Stimulated activated CD8-positive, alpha-beta memory T cell treated with anti-CD3 and anti-CD28 coated beads, Interleukin-12 subunit alpha, Interleukin-12 subunit beta, amount 100 ng/mL, for 1 hour (primary cell): ENCODE results near the gene PLA2G2F.

Experiments
- DNase-seq: peaks from one replicate; pipeline ENCODE4 v3.0.0-alpha.2; 2020; ENCODE audit warnings: low read depth

Gene PLA2G2F, protein sequence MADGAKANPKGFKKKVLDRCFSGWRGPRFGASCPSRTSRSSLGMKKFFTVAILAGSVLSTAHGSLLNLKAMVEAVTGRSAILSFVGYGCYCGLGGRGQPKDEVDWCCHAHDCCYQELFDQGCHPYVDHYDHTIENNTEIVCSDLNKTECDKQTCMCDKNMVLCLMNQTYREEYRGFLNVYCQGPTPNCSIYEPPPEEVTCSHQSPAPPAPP

DNA sequence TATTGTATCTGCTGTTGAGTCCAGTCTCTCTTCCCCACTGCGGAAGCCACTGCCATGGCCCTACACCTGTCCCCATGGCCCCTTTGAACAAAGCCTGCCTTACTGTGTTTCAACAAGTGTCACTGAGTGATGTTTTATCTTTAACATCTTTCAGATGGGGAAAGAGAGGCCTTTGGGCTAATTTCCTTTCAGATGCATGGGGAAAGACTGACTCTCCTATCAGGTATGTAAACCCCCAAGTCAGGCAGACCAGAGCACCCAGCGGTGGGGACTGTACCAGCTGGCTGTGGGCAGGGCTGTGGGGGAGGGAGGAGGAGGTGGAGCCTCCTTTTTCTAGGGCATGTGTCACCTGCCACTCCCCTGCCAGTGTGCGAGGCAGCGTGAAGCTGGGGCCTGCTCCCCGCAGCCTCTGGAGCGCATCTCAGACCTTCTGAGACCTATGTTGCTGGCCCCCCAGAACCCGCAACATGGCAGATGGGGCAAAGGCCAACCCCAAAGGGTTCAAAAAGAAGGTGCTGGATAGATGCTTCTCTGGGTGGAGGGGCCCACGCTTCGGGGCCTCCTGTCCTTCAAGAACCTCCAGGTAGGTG, at the start of gene PLA2G2F:
PLA2G2F (plus strand) TSS at position 363 of the 590 bp plus-strand sequence; CDS start at position 468, 105 bp downstream.
- no peak for DNase-seq

DNA sequence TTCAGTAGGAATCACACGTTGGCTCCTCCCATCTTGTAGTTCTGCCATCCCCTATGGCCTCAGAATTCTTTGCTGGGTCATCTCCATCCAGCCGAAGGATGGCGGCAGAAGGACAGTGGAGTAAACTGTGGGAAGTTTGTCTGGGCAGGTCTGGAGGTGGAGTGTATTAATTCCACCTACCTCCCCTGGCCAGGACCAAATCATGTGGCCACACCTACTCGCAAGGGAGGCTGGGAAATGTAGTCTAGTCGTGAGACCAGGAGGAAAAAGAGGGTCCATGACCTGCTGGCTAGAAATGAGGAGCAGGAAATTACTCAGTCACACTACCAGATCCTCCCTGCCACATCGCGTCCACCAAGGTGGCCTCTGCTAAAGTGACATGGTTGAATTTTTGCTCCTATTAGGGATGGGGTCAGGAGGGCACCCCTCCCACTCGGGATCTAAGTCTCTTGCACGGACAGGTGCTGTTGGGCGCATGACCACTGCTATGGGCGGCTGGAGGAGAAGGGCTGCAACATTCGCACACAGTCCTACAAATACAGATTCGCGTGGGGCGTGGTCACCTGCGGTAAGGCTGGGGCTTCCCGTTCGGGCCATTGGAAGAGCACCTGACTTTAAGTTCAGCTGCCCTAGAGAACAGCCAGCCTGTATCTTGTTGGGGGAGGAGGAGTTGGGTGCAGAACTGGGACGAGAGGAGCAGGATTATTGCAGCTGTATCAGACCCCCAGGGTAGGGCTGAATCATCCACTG, 49.6 kb upstream of the PLA2G2F start:
- DNase-seq, result no peak

DNA sequence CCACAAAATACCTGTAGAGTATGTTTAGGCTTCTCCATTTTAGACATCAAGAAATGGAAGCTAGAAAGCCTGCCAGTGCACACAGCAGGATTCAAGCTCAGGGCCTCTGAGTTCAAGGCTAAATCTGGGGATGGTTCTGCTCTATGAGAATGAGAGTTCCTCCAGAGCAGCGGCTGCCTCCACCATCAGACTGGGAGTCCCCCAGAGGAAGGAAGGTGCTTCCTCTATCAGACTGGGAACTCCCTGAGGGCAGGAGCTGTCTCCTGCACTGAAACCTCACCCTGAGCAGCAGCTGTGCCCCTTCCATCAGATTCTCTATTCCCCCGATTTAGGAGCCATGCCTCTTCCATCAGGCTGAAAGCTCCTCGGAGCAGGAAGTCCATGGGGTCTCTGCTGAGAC, 49.0 kb upstream of the PLA2G2F start:
- DNase-seq, result no peak

DNA sequence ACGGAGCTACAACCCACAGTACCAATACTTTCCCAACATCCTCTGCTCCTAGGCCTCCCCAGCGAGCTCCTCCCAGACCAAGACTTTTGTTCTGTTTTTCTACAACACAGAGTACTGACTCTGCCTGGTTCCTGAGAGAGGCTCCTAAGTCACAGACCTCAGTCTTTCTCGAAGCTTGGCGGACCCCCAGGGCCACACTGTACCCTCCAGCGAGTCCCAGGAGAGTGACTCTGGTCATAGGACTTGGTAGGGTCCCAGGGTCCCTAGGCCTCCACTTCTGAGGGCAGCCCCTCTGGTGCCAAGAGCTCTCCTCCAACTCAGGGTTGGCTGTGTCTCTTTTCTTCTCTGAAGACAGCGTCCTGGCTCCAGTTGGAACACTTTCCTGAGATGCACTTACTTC, 48.5 kb upstream of the PLA2G2F start:
- DNase-seq, result no peak

DNA sequence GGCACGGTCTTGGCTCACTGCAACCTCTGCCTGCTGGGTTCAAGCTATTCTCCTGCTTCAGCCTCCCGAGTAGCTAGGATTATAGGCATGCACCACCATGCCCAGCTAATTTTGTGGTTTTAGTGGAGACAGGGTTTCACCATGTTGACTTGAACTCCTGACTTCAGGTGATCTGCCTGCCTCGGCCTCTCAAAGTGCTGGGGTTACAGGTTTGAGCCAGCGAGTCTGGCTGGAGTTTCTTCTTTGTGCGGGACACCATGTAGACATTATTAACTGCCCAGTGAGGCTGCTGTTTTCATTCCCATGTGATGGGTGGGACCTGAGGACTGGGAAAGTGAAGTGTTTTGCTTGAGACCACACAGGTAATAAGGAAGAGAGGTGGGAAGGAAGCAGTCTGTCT, 45.8 kb upstream of the PLA2G2F start:
- DNase-seq, result no peak

DNA sequence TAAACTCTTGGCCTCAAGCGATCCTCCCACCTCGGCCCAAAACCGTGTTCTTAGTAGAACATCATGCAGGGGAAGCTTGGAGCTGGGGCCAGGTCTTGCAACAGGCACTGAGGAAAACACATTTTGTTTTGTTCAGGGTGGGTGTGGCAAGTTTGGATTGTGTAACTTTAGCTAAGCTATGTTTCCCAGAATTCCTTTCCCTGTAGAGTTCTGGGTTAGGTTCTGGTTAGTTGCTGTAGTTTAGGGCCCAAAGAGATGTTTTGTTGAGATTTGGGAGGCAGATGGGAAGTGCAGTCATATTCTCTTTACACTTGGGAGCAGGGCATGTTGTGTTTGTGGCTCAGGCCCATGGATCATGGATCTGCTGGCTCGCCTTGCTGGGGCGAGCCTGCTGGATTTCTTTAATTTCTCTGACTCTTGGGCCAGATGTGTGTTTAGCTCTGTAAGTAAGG, 45.2 kb upstream of the PLA2G2F start:
- no peak for DNase-seq

DNA sequence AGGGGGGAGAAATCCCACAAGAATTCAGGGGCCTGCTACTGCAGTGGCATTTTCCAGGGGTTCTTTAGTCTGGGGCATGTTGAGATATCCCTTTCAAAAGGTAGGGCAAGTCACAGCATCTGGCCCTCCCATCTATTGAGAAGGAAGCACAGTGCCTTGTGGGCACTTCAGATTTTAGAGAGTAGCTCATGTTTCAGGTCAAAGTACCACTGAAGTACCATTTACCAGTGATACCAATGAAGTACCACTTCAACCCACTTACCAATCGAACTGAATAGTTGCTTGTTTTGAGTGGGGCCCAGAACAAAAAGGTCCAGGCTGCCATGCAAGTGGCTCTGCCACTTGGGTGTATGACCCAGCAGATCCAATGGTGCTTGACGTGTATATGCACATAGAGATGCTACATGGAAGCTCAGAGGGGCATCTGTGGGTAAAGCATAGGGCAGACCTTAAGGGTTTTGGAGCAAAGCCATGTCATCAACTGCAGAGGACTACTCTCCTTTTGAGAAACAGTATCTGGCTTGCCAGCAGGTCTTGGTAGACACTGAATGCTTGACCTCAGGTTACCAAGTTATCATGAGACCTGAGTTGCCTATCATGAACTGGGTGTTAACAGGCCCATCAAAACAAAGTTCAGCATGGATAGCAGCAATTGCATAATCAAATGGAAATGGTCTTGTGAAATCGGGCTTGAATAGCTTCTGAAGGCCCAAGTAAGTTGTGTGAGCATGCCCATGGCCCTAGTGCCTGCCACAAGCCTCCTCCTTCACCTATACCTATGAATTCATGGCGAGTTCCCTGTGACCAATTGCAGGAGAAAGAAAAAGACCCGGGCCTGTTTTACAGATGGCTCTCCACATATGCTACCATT, 43.3 kb upstream of the PLA2G2F start:
- no peak for DNase-seq

DNA sequence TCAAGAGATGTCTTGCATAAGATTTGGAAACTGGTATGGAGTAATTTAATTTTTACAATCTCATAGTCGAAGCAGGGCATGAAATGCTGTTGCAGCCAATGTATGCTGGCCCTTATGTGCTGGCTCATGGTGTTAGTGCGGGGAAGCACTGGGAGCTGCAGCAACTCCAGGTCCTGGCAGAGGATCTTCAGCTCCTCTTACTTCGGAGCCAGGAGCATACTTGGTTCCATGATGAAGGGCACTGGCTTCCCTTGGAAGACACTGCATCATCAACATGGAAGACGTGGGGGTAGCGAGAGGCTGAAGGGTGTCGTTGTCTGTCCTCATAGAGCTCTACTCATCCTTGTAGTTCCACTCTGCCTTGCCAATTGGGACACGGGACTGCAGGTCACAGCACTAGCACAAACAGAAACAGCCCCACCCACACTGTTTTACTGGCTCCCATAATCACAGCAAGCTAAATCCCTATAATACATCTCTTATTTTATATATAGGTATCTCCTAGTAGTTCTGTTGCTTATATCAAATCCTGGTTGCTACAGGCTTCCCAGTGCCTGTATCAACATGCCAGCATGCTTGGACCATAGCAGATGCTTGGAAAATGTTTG, 42.2 kb upstream of the PLA2G2F start:
- DNase-seq, result no peak

DNA sequence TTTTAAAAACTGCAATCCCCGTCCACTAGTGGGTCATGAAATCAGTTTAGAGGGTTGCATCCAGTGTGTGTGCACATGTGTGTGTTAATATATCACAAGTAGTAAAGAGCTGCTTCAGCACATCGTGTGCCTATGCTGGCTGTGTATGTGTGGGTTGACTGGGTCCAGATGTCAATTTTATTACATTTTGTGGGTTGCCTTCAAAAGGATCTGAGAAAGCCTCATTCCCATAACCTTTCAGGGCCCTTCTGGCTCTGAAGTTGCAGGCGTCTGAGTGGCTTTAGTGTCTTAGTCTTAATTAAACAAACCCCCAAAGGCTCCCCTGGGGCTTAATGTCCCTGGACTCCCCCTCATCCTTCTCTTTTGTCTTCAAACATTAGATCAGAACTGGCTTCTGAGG, 39.6 kb upstream of the PLA2G2F start:
- no peak for DNase-seq

DNA sequence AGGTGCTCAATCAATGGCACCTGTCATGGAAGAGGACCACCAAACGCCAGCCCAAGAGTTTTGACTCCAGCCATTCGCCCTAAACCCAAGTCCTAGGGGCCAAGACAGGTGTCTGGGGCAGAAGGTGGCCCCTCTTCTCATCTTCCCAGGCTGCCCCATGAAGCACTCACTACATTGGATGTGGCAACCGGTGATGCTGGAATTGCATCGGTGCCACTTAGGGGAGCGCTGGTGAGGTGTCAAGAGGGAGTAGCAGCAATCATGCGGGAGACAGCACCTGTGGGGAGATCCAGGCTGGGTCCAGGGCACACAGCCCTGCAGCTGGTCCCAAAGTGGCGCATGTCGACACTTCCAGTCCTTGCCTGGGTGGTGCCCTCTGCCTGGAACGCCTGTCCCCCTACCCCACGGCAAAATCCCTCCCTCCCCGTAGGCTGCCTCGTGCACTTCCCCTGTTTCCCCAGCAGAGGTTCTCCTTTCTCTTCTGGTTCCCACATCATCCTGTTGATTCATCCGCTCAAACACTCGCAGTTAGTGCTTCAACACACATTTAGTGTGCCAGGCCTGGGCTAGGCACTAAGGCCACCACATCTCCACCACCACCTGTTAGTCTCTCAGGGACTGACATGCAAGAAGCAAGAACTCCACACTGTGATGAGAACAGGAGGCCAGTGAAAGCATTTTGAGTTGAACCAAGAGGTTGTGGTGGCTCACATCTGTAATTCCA, 38.3 kb upstream of the PLA2G2F start:
- no peak for DNase-seq

DNA sequence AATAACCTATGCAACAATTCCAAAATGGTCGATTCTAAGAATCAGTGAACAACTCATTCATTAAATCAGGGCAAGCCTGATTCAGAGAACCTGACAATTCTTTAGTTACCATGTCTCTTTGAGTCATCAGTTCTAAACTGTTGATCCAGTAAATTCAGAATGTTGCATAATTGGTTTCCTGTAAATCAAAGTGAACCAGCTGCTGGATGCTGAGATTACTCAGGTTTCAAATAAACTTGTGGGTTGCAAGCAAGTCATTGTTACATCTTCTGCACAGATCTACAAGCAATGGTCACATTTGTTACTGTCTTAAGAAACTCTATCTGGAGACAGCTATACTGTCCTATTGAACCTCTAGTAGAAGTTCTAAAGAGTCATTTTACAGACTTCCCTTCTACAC, 36.2 kb upstream of the PLA2G2F start:
- no peak for DNase-seq

DNA sequence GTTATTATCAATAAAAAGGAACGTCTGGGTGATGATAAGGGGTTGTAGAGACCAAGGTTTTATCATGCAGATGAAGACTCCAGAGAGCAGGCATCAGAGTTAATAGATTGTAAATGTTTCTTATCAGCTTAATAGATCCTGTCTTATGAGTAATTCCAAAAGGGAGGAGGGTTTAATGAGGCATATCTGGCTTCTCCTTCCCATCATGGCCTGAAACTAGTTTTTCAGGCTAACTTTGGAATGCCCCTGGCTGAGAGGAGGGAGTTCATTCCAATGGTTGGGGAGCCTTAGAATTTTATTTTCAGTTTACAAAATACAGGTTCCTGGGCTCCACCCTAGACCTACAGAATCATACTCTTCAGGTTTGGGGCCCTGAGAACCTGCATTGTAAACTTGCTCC, 33.3 kb upstream of the PLA2G2F start:
- no peak for DNase-seq

DNA sequence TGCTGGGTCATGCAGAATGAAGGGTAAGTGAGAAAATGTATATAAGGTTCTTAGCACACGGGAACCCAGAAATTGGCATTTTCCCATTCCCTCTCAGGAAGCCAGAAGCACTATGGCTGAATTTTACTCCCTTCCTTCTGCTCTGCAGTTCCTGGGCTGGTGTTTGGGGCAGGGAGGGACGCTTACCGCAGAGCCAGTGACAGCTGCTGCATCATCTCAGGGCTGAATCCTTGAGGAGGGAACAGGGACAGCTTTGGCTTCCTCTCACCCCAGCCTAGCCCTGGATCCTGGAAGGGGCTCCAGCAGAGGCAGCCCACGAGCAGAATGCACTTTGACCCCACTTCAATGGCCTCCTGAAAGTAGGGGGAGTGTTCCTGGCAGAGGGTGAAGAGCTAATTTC, 31.8 kb upstream of the PLA2G2F start:
- no peak for DNase-seq

DNA sequence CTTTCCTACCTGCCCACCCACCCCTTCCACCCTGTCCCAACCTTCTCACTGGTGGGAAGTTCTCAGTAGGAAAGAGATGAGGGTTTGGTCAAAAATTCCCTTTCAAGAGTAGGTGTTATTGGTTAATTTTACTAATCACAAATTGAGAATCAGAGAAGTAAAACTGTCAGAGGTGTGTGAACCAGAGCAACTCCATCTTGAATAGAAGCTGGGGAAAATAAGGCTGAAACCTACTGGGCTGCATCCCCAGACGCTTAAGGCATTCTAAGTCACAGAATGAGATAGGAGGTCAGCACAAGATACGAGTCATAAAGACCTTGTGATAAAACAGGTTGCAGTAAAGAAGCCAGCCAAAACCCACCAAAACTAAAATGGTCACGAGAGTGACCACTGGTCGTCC, 31.3 kb upstream of the PLA2G2F start:
- no peak for DNase-seq

DNA sequence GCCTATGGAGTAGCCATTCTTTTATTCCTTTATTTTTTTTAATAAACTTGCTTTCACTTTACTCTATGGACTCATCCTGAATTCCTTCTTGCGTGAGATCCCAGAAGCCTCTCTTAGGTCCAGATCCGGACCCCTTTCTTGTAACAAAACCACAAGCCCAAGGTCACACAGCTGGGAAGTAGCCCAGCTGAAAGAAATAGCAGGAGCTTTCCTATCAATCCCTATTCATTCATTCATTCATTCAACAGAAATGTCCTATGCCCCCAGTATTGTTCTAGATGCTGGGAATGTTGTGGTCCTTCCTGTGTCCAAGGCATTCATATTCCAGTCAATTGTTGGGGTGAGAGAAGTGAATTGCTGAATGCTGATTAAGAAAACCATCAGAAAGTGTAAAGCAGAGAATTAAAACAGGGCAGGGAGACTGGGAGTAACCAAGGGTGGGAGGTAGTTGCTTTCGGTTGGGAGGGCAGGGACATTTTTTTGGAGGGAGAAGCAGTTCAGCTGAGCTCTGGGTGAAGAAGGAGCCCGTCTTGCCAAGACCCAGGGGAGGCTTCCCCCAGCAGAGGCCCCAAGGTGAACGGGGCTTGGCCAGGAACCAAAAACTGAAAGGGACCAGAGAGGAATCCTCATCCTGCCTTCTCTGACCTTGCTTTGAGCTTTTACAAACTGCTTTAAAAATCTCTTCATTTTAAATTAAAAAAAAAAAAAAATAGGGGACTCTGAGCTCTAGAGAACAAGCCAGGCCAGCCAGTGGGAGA, 30.6 kb upstream of the PLA2G2F start:
- no peak for DNase-seq

DNA sequence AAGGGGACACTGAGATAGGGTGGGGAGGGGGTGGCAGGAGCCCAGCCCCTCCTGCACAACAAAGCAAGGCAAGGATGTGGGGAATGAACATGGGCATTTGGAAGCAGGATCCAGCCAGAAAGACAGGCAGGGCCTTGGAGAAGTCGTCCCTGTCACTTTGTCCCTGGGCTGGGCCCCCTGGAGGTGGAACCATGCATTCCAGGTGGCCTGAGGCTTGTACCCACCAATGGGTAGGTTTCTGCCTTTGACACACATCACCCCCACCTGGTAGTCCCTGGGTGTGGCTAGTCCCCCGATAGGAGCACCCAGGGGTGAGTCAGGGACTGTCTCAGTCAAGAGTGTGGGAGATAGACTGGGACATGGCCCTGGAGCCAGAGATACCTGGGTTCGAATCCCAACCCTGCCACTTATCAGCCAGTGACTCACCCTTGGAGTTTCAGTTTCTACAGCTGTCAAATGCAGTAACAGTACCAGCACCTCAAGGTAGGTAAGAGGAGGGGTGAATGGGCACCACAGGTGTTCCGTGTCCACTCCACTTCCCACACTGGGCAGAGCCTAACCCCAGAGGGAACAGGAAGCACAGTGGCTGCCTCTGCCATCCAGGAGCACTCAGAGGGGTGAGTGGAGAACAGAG, 29.8 kb upstream of the PLA2G2F start:
- no peak for DNase-seq

DNA sequence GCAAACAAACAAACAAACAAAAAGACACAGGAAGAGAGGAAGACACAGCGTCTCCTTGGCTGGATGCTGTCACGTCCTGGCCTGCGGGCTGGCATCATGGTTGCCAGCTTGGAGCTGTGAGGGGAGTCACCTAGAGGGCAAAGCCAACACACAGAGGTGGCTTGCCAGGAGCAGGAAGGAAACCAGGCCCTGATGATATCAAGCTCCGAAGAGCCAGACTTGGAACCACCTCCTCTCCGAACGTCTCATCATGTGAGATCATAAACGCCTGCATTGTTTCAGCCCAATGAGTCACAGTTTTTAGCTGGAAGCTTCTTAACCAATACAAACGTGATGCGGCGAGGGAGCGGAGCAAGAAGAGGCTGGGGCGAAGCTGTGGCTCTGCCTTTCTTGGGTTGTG, 28.4 kb upstream of the PLA2G2F start:
- no peak for DNase-seq

DNA sequence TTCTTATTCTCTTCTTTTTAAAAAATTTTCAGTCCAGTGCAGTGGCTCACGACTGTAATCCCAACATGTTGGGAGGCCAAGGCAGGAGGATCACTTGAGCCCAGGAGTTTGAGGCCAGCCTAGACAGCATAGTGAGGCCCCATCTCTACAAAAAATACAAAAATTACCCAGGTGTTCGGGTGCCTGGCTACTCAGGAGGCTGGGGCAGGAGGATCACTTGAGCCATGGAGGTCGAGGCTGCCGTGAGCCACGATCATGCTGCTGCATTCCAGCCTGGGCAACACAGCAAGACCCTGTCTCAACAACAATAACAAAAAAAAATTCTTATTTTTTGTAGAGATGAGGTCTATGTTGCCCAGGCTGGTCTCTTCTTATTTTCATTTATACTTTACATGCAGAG, 27.7 kb upstream of the PLA2G2F start:
- no peak for DNase-seq

DNA sequence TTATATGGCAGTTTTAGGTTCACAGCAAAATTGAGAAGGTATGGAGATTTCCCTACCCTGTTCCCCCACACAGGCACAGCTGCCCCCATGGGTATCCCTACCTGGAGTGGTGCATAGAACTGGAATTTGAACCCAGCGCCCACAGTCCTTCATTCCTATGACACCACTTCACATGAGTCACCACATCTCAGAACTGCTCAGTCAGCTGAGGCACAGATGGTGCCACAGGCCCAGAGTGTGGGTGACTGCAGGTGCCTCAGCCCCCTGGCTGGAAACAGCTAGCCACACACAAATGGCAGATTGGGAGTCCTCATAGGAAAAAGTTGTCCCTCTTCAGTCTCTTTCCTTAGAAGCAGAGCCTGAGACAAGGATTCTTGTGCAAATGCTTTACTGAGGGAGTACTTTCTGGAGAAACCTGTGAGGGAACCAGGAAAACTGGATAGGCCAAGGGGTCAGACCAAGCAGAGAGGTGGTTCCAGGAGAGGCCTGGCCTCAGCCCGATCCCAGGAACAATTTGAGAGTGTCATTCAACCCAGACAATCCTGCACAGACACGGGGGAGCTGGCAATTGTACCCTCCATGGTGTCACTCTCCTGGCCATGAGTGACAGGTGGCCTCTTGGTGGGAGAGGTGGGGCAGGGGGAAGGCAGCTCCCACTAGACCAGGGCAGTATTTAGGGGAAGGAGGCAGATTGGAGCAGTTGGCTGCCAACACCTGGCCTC, 26.7 kb upstream of the PLA2G2F start:
- DNase-seq, result no peak
